Activated naive CD4-positive, alpha-beta T cell treated with anti-CD3 and anti-CD28 coated beads, Interleukin-2, amount 50 U/mL, for 24 hours (primary cell): ENCODE results near the gene YARS2.
"Not testable (repeated sequence)": the region's sequence is repeated elsewhere in the genome, so short reads cannot be mapped to it uniquely, and the experiment has no call there.

Experiments used
- H3K27ac Mint-ChIP-seq: one replicate; pipeline ENCODE4 v1.8.0; 2021; ENCODE audit warnings: mild to moderate bottlenecking, mixed read lengths
- H3K27me3 Mint-ChIP-seq: one replicate; pipeline ENCODE4 v1.8.0; 2021; ENCODE audit warnings: mixed read lengths
- H3K36me3 Mint-ChIP-seq: one replicate; pipeline ENCODE4 v1.8.0; 2021; ENCODE audit warnings: mixed read lengths
- H3K4me1 Mint-ChIP-seq: one replicate; pipeline ENCODE4 v1.8.0; 2021; ENCODE audit warnings: mixed read lengths
- H3K4me3 Mint-ChIP-seq: one replicate; pipeline ENCODE4 v1.8.0; 2021; ENCODE audit warnings: mild to moderate bottlenecking, mixed read lengths
- H3K9me3 Mint-ChIP-seq: one replicate; pipeline ENCODE4 v1.8.0; 2021; ENCODE audit warnings: mixed read lengths

The YARS2 gene

DNA sequence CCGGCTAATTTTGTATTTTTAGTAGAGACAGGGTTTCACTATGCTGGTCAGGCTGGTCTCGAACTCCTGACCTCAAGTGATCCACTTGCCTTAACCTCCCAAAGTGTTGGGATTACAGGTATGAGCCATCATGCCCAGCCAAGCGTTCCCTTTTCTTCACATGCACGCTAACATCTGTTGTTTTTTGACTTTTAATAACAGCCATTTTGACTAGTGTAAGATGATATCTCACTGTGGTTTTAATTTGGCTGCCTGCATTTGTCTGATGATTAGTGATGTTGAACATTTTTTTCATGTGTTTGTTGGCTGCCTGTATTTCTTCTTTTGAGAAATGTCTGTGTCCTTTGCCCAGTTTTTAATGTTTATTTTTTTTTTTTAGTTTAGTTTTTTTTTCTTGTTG, 10.2 kb upstream of the YARS2 start:
- Mint-ChIP-seq H3K36me3 (no peaks in the 10 kb centered on the region), H3K4me1 (no peaks in the 10 kb centered on the region), H3K27me3 (peaks cover 16% of the 10 kb centered on the region), H3K4me3 (no peak overlapping the region), H3K27ac (no peak overlapping the region), H3K9me3 (no peaks in the 10 kb centered on the region)

DNA sequence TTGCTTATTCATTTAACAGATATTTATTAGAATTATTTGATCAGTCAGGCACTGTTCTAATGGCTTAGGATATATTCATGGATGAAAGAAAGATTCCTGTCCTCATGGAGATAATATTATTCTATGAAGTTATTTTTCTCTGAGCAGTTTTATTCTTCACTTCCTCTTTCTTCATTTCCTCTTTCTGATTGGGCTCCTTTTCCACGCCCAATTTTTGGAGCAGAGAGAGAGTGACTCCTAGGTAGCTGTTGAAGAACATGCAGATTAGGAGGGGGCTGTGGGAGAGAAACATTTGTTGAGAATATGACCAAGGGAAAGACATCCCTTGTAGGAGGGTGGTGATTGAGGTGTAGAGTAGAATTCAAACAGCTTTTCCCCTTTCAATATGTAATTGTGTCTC, 6.0 kb upstream of the YARS2 start:
- no peaks in the 10 kb centered on the region for H3K9me3 Mint-ChIP-seq
- H3K27me3 Mint-ChIP-seq, result peaks cover 3% of the 10 kb centered on the region
- H3K4me1 Mint-ChIP-seq, result no peaks in the 10 kb centered on the region
- no peaks in the 10 kb centered on the region for H3K36me3 Mint-ChIP-seq
- no peak overlapping the region for H3K27ac Mint-ChIP-seq
- no peak overlapping the region for H3K4me3 Mint-ChIP-seq

DNA sequence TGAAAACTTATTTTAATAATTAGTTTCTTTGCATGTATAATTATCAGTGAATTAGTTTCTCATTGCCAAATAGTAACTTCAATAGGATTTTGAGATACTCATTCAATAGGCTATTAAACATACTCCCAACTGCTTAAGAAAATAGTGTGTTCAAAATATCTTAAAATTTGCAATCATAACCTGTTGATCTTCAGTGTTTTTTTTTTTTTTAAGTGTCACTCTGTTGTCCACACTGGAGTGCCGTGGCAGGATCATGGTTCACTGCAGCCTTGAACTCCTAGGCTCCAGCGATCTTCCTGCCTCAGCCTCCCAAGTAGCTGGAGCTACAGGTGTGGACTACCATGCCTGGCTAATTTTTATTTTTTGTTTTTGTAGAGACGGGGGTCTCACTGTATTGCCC, 1.5 kb upstream of the YARS2 start:
- Mint-ChIP-seq H3K4me3 (no peak overlapping the region), H3K27me3 (peaks cover 1% of the 10 kb centered on the region), H3K9me3 (no peaks in the 10 kb centered on the region), H3K4me1 (peaks cover 18% of the 10 kb centered on the region), H3K36me3 (peaks cover 6% of the 10 kb centered on the region), H3K27ac (peak overlapping the region; percentile 41)

DNA sequence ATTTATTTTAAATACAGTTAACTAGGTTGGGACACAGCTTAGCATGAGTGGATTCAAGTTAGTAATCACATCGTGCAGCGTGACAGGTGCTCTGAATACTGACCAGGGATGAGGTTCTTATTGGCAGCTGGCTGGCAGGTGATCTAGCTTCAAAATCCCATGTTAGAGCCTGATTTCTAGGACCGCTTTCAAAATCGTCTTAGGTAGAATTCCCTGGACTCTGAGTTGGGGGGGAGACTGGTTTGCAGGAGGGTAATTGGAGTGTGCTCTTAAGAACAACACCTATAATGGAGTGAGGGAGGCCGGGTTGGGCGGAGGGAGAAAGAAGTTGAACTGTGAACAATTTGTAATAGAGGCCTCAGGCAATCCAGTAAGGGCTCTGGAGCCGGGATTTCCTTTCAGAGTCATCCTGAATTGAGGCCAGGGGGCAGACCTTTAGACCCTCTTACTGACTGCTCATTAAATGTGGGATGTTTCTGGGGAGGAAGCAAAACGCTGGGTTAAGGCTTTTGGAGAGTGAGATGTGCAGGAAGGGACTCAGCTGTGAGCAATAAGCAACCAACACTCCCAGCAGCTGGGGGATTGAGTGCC, 874 bp upstream of the YARS2 start:
- H3K4me3 Mint-ChIP-seq, result peak overlapping the region; percentile 94
- H3K9me3 Mint-ChIP-seq, result no peaks in the 10 kb centered on the region
- H3K36me3 Mint-ChIP-seq, result peaks cover 6% of the 10 kb centered on the region
- peak overlapping the region; percentile 88 for H3K27ac Mint-ChIP-seq
- H3K4me1 Mint-ChIP-seq, result peaks cover 18% of the 10 kb centered on the region
- no peaks in the 10 kb centered on the region for H3K27me3 Mint-ChIP-seq

DNA sequence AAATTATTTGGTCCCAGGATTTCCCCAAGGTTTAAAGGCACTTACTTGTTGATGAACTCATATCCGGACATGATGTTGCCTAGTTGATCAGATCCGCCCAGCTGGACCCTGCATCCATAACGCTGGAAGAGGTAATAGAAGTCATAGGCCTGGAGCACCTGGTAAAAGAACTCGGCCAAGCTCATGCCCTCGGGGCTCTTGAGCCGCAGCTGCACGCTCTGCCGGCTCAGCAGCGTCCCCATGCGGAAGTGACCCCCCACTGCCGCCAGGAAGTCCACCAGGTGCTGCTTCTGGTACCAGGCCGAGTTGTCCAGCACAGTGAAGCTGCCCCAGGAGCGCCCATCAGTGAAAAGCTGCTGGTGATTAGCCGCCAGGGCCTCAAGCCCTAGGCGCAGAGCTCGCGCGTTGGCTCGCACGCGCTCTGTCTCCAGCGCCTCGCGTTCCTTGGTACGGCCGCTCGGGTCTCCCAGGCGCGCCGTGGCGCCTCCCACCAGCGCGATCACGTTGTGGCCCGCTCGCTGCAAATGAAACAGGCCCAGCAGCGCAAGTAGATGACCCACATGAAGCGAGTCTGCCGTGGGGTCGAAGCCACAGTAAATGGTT, 545 bp downstream of the YARS2 start:
- Mint-ChIP-seq H3K9me3 (no peaks in the 10 kb centered on the region), H3K27me3 (no peaks in the 10 kb centered on the region), H3K27ac (peak overlapping the region; percentile 88), H3K36me3 (peaks cover 8% of the 10 kb centered on the region), H3K4me1 (peaks cover 18% of the 10 kb centered on the region), H3K4me3 (peak overlapping the region; percentile 94)

DNA sequence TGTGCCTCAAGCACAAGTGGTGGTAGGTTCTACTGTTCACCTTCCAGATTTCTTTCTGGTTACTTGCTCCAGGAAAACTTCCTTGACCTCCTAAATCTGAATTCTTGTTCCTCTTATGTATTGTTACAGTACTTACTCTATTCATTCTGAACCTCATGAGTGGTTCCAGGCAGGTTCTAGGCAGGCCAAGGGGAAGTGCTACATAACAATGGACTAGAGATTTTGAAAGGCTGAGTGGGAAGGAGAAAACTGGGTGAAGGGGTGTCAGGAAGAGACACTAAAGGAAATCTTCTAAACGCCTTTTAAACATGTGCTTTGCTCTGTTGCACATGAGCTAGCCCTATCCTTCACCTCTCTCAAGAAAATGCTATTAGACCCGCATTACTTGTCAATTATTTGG, 1.6 kb downstream of the YARS2 start:
- Mint-ChIP-seq H3K9me3 (no peaks in the 10 kb centered on the region), H3K4me3 (peak overlapping the region; percentile 94), H3K27me3 (no peaks in the 10 kb centered on the region), H3K4me1 (peaks cover 18% of the 10 kb centered on the region), H3K27ac (peak overlapping the region; percentile 27), H3K36me3 (peaks cover 8% of the 10 kb centered on the region)

DNA sequence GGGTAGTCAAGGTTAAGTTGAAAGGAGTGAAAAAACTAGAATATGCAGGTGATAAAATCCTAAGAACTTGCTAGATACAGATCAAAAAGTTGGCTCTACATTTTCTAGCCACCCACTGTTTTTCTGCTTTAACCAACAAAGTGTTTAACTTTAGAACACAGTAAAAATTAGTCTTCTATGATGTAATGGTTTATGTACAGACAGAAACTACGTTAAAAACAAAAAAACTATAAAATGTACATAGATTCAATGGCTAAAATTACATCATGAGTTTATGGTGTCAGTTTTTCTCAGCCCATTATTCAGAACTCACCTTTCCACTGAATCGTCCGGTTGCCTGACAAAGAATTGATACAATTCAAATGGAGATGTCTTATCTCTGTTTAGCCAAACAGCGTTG, 2.1 kb downstream of the YARS2 start:
- Mint-ChIP-seq H3K4me3 (peak overlapping the region; percentile 94), H3K27ac (peak overlapping the region; percentile 27), H3K36me3 (peaks cover 8% of the 10 kb centered on the region), H3K27me3 (no peaks in the 10 kb centered on the region), H3K9me3 (no peaks in the 10 kb centered on the region), H3K4me1 (peaks cover 18% of the 10 kb centered on the region)

DNA sequence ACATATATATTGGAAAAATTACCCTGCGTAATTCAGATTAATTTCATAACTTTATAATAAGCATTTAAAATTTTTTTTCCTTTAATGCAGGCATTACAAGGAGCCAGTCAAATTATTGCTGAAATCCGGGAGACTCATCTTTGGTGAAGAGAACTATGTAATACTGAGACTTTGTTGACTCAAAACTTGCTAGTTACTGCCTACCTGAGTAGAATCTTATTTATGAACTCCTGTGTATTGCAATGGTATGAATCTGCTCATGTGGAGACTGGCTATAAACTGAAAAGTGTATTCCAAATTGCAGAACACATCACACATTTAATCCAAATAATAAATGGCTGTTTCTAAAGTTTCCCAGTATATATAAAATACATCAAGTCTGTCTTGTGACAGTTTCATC, 12.4 kb downstream of the YARS2 start:
- H3K9me3 Mint-ChIP-seq, result no peaks in the 10 kb centered on the region
- H3K36me3 Mint-ChIP-seq, result peaks cover 7% of the 10 kb centered on the region
- peaks cover 25% of the 10 kb centered on the region for H3K4me1 Mint-ChIP-seq
- peak overlapping the region; percentile 8 for H3K27ac Mint-ChIP-seq
- no peak overlapping the region for H3K4me3 Mint-ChIP-seq
- no peaks in the 10 kb centered on the region for H3K27me3 Mint-ChIP-seq

DNA sequence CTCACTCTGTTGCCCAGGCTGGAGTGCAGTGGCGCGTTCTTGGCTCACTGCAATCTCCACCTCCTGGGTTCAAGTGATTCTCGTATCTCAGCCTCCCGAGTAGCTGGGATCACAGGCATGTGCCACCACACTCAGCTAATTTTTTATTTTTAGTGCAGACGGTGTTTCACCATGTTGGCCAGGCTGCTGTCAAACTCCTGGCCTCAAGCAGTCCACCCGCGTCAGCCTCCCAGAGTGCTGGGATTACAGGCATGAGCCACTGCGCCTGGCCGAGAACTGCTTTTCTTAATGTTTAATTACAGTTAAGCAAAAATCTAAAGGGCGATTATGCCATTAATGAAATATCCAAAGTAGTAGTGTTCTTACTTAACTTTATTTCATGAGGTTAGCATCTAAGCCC, 13.6 kb downstream of the YARS2 start:
- Mint-ChIP-seq H3K9me3 (no peaks in the 10 kb centered on the region), H3K36me3 (peaks cover 4% of the 10 kb centered on the region)

DNA sequence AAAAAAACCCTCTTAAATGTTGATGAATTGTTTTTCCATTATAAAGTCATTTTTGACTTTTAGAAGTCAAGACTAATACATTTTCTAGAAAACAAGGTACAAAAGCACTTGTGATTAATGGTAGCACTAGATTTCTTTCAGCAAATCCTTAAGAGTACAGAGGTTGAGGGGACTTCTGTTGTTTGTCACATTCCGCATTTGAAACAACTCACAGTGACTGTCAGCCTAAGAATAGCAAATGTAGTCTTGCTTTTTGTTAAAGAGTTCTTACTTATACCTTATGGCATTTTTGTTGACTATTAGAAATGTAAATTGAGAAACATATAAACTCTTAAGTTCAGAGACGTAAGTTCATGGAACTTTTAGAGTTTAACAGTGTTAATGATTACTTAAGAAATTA, 16.4 kb downstream of the YARS2 start:
- no peaks in the 10 kb centered on the region for H3K27me3 Mint-ChIP-seq
- peaks cover 5% of the 10 kb centered on the region for H3K36me3 Mint-ChIP-seq
- H3K4me1 Mint-ChIP-seq, result peaks cover 20% of the 10 kb centered on the region

More for the DNA sequence above, 13.6 kb downstream of the YARS2 start:
- H3K4me1 Mint-ChIP-seq, result peaks cover 24% of the 10 kb centered on the region
- H3K27ac Mint-ChIP-seq, result no peak overlapping the region
- H3K4me3 Mint-ChIP-seq, result no peak overlapping the region
- H3K27me3 Mint-ChIP-seq, result no peaks in the 10 kb centered on the region

DNA sequence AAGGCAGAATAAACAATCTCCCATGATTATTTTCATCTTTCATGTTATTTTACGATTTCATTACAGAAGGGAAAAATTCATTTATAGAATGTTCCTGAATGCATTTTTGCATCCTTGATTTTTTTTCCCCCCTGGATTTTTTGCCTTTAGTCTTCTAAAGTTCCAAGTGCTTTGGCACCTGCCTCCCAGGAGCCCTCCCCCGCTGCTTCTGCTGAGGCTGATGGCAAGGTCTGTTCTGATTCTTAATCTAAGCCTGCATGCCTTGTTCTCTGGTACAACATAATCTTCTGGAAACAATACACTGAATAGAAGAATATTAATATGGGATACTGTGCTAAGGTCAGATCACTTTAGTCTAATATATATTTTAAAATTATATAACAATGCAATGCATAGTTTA, 18.0 kb downstream of the YARS2 start:
- peaks cover 15% of the 10 kb centered on the region for H3K4me1 Mint-ChIP-seq
- peaks cover 5% of the 10 kb centered on the region for H3K36me3 Mint-ChIP-seq
- peak overlapping the region; percentile 14 for H3K27ac Mint-ChIP-seq
- H3K4me3 Mint-ChIP-seq, result no peak overlapping the region
- no peaks in the 10 kb centered on the region for H3K9me3 Mint-ChIP-seq
- H3K27me3 Mint-ChIP-seq, result no peaks in the 10 kb centered on the region

More for the DNA sequence above, 16.4 kb downstream of the YARS2 start:
- H3K9me3 Mint-ChIP-seq, result no peaks in the 10 kb centered on the region
- no peak overlapping the region for H3K4me3 Mint-ChIP-seq
- peak overlapping the region; percentile 38 for H3K27ac Mint-ChIP-seq

DNA sequence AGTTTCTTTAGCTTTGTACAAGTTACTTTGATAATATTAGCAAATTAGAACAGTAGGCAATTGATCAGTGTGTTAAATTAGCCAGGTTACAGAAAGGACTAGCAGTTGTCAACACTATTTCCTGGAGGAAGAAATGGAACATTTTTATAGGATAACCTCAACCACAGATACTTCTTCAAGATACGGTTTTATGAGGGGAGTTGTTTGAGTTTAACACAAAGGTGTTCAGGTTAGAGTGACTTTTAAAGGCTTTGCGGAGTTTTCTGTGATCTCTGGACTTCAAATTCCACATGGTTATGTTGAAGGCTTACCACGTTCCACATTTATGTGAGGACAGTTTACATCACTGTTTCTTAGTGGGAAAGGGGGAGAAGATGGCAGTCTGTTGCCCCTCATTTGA, 19.3 kb downstream of the YARS2 start:
- peaks cover 15% of the 10 kb centered on the region for H3K4me1 Mint-ChIP-seq
- peaks cover 5% of the 10 kb centered on the region for H3K36me3 Mint-ChIP-seq
- no peaks in the 10 kb centered on the region for H3K9me3 Mint-ChIP-seq
- H3K27me3 Mint-ChIP-seq, result no peaks in the 10 kb centered on the region
- no peak overlapping the region for H3K27ac Mint-ChIP-seq
- no peak overlapping the region for H3K4me3 Mint-ChIP-seq

DNA sequence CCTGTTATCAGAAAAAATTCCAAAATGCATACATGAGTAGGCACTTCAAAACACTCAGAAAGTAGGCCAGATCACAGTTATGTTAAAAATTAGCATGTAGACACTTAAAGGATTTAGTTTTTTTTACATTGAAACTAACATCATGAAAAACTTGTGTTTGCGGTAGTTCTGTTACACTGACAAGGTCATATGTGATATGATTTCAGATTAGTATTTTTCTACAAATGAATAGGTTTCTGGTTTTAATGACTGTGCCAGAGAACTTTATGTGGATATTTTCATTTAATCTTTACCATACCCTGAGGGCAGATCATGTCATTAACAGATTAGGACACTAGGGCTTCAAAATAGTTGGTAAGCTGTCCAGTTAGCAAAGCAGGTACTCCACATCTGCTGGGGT, 20.7 kb downstream of the YARS2 start:
- peaks cover 15% of the 10 kb centered on the region for H3K4me1 Mint-ChIP-seq
- peaks cover 7% of the 10 kb centered on the region for H3K36me3 Mint-ChIP-seq
- H3K9me3 Mint-ChIP-seq, result no peaks in the 10 kb centered on the region
- no peak overlapping the region for H3K4me3 Mint-ChIP-seq
- H3K27me3 Mint-ChIP-seq, result no peaks in the 10 kb centered on the region
- peak overlapping the region; percentile 36 for H3K27ac Mint-ChIP-seq

DNA sequence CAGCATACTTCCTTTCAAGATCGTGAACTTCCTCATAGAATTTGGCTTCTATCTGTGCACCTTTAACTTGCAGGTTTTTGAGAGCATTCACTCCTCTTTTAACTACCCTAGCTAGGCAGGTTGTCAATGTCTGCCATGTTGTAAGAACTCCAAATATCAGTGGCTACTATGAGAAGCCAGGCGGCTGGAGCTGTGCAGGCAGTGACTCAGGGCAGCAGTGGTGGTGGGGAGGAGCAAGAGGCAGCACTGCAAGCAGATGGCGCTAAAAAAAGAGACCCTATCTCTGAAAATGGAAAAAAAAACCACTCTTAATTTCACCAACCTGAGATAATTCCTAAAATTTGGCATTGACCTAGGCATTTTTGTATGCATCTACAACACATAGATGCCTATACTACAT, 28.5 kb downstream of the YARS2 start:
- Mint-ChIP-seq H3K4me3 (no peak overlapping the region), H3K36me3 (peaks cover 8% of the 10 kb centered on the region), H3K9me3 (no peaks in the 10 kb centered on the region), H3K27ac (peak overlapping the region; percentile 56), H3K27me3 (no peaks in the 10 kb centered on the region), H3K4me1 (no peaks in the 10 kb centered on the region)

DNA sequence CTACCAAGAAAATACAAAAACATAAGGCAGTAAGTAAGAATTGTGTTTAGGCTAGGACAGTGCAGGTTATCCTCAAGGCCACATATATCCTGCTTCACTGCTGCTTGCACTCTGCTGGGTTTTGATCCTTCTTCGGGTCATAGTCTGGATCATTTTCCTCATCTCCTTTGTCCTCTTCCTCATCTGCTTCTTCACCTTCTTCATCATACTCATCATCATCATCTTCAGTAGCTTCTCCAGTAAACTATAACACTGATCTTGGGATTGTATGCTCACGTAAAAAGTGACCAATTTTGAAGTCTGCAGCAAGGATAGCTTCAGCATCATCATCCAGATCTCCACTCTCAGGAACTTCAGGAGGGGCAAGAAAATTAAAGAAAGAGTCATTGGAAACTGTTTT, 29.4 kb downstream of the YARS2 start:
- H3K36me3 Mint-ChIP-seq, result peaks cover 8% of the 10 kb centered on the region
- H3K9me3 Mint-ChIP-seq, result no peaks in the 10 kb centered on the region
- no peak overlapping the region for H3K4me3 Mint-ChIP-seq
- no peaks in the 10 kb centered on the region for H3K4me1 Mint-ChIP-seq
- no peak overlapping the region for H3K27ac Mint-ChIP-seq
- H3K27me3 Mint-ChIP-seq, result no peaks in the 10 kb centered on the region

DNA sequence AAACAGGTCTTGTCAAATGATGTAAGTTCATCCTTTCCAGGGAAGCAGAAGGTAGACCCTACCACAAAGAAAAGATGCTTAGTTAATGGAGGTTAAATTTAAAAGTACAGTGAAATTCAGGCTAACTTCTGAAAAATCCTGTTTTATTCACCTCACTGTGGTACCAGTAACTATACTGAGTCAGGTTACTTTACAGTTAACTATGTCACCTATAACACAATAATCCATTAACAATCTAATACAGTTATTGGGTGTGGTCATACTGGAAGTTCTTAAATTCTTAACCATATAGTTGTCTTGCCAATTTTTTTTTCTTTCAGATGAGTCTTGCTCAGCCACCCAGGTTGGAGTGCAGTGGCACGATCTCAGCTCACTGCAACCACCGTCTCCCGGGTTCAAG, 30.4 kb downstream of the YARS2 start:
- not testable (repeated sequence) for H3K4me1 Mint-ChIP-seq, H3K27ac Mint-ChIP-seq, H3K27me3 Mint-ChIP-seq, H3K36me3 Mint-ChIP-seq, H3K4me3 Mint-ChIP-seq, H3K9me3 Mint-ChIP-seq

DNA sequence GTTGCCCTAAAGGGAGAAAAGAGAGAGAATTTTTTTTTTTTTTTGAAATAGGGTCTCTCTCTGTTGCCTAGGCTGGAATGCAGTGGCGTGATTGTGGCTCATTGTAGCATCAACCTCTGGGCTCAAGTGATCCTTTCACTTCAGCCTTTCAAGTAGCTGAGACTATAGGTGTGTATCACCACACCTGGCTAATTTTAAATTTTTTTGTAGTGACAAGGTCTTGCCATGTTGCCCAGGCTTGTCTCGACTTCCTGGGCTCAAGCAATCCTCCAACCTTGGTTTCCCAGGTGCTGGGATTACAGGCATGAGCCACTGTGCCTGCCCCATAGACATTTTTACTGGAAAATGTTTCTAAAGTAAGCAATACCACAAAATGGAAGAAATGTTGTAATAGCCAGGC, 36.8 kb downstream of the YARS2 start:
- H3K4me1 Mint-ChIP-seq, result no peaks in the 10 kb centered on the region
- H3K27ac Mint-ChIP-seq, result no peak overlapping the region
- no peaks in the 10 kb centered on the region for H3K9me3 Mint-ChIP-seq
- peaks cover 3% of the 10 kb centered on the region for H3K36me3 Mint-ChIP-seq
- no peaks in the 10 kb centered on the region for H3K27me3 Mint-ChIP-seq
- no peak overlapping the region for H3K4me3 Mint-ChIP-seq
